SJSA1 (cell line): ENCODE results near the gene KIAA1671. TPM values are rescaled to one million over a fixed set of nuclear protein-coding genes. Genes with fewer than 3 reads are reported as not detected.

Experiments used
- DNase-seq, 2 experiments: peaks; one replicate each; pipeline ENCODE4 v3.0.0-alpha.2; 2015 to 2020; ENCODE audit warnings: low spot score in 2 of 2, low read depth in 1 of 2
- H3K27ac ChIP-seq: fragments of 250-450 bp; sonication (Bioruptor Pico); 2 replicates; pipeline ENCODE4 v1.5.1; 2020; ENCODE audit warnings: mild to moderate bottlenecking, moderate library complexity
- H3K27me3 ChIP-seq: fragments of 250-450 bp; sonication (Bioruptor Pico); replicated peaks from 2 replicates; pipeline ENCODE4 v1.5.1; 2020; ENCODE audit warnings: mild to moderate bottlenecking, moderate library complexity
- H3K36me3 ChIP-seq: fragments of 250-450 bp; sonication (Bioruptor Pico); 2 replicates; pipeline ENCODE4 v1.5.1; 2020; ENCODE audit warnings: mild to moderate bottlenecking
- H3K4me1 ChIP-seq: fragments of 250-450 bp; sonication (Bioruptor Pico); replicated peaks from 2 replicates; pipeline ENCODE4 v1.6.1; 2021; ENCODE audit warnings: mild to moderate bottlenecking
- H3K4me3 ChIP-seq: fragments of 250-450 bp; sonication (Bioruptor Pico); 2 replicates; pipeline ENCODE4 v1.5.1; 2020; ENCODE audit warnings: mild to moderate bottlenecking
- H3K9me3 ChIP-seq: fragments of 250-450 bp; sonication (Bioruptor Pico); replicated peaks from 2 replicates; pipeline ENCODE4 v1.5.1; 2020; ENCODE audit warnings: mild to moderate bottlenecking
- total RNA-seq: library from RNA; depleted of rRNA; stranded (reverse); fragments of >200 nt; shearing (Covaris generic); gene quantifications from 2 replicates; pipeline ENCODE4 v1.2.3, GENCODE V29; 2014

Gene KIAA1671
- total RNA-seq, 1 experiment from 2014 or later: 0.03 TPM

DNA sequence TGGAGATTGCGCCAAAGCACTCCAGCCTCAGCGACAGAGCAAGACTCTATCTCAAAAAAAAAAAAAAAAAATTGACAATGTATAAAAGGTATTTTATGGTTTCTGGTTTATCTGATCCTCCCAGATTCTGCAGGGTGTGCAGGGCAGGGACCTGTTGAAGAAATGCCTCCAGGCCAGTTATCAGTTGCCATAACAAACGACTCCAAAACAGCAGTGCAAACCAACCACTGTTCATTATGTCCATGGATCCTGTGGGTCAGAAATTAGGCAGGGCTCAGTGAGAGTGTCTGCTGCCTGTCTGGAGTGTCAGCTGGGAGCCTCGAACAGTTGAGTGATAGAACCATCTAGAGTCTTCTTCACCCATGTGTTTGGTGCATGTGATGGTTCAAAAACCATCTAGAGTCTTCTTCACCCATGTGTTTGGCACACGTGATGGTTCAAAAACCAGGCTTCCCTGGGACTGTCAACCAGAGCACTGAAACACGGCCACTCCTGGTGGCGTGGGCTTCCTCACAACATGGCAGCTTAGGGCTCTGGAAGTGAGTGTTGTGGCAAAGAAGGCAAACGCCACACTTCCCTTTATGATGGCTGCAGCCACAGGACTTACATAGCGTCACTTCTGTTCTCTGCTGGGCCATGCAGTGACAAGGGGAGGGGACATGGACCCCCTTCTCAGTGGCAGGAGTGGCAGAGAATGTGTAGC is 132.0 kb downstream of the KIAA1671 start:
- H3K4me1 ChIP-seq: no peaks in the 10 kb centered on the region
- H3K27me3 ChIP-seq: 0 out of 2 replicates have a peak, but pooled peaks cover 3% of the 10 kb centered on the region
- no peak overlapping the region for H3K4me3 ChIP-seq
- DNase-seq: no peak
- no peaks in the 10 kb centered on the region for H3K36me3 ChIP-seq
- H3K27ac ChIP-seq: no peak overlapping the region
- no peaks in the 10 kb centered on the region for H3K9me3 ChIP-seq

GRCh38 chr22:25085156-25085555 is 132.6 kb downstream of the KIAA1671 start:
- Histone ChIP-seq H3K36me3 (no peaks in the 10 kb centered on the region), H3K9me3 (no peaks in the 10 kb centered on the region), H3K4me1 (no peaks in the 10 kb centered on the region), H3K4me3 (no peak overlapping the region), H3K27ac (no peak overlapping the region), H3K27me3 (0 out of 2 replicates have a peak, but pooled peaks cover 3% of the 10 kb centered on the region)
- no peak for DNase-seq

- H3K4me1 ChIP-seq: no peaks in the 10 kb centered on the region
- no peaks in the 10 kb centered on the region for H3K9me3 ChIP-seq
- H3K36me3 ChIP-seq: no peaks in the 10 kb centered on the region
- H3K27ac ChIP-seq: no peak overlapping the region
- DNase-seq: no peak
- H3K4me3 ChIP-seq: no peak overlapping the region
- H3K27me3 ChIP-seq: 0 out of 2 replicates have a peak, but pooled peaks cover 3% of the 10 kb centered on the region
These were observed 133.7 kb downstream of the KIAA1671 start for GRCh38 chr22:25085930-25086901.

- 0 out of 2 replicates have a peak, but pooled peaks cover 3% of the 10 kb centered on the region for H3K27me3 ChIP-seq
- no peak overlapping the region for H3K4me3 ChIP-seq
- no peaks in the 10 kb centered on the region for H3K36me3 ChIP-seq
- no peaks in the 10 kb centered on the region for H3K4me1 ChIP-seq
- no peak for DNase-seq
- no peak overlapping the region for H3K27ac ChIP-seq
- H3K9me3 ChIP-seq: no peaks in the 10 kb centered on the region
These were observed 134.4 kb downstream of the KIAA1671 start for GRCh38 chr22:25086902-25087282.

GRCh38 chr22:25090225-25090890 is 137.8 kb downstream of the KIAA1671 start:
- Histone ChIP-seq H3K27ac (no peak overlapping the region), H3K36me3 (no peaks in the 10 kb centered on the region), H3K4me1 (no peaks in the 10 kb centered on the region), H3K27me3 (0 out of 2 replicates have a peak, but pooled peaks cover 3% of the 10 kb centered on the region), H3K9me3 (no peaks in the 10 kb centered on the region), H3K4me3 (no peak overlapping the region)
- DNase-seq: no peak

DNA sequence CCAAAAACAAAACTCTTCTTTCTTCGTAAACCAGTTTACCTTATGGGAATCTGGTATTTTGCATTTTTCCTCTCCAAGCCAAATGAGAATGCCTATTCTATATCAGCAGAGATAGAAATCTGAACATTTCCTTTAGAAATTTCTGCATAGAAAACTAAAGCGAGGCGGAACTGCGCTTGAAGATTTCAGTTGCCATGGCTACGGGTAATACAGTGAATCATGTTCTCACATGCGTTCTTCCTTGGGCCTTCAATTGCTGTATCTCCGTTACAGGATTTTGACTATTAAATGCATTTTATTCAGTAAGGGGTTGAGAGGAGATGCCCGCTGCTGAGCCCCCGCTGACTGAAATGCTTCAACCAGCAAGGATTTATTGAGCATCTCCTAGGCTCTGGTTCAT is 138.9 kb downstream of the KIAA1671 start:
- H3K36me3 ChIP-seq: no peaks in the 10 kb centered on the region
- H3K4me1 ChIP-seq: no peaks in the 10 kb centered on the region
- no peaks in the 10 kb centered on the region for H3K27me3 ChIP-seq
- H3K4me3 ChIP-seq: no peak overlapping the region
- no peak for DNase-seq
- H3K27ac ChIP-seq: no peak overlapping the region
- no peaks in the 10 kb centered on the region for H3K9me3 ChIP-seq

GRCh38 chr22:25092119-25092518 is 139.6 kb downstream of the KIAA1671 start:
- H3K36me3 ChIP-seq: no peaks in the 10 kb centered on the region
- H3K4me3 ChIP-seq: no peak overlapping the region
- no peaks in the 10 kb centered on the region for H3K27me3 ChIP-seq
- no peak overlapping the region for H3K27ac ChIP-seq
- DNase-seq: no peak
- H3K4me1 ChIP-seq: no peaks in the 10 kb centered on the region
- H3K9me3 ChIP-seq: no peaks in the 10 kb centered on the region

- H3K36me3 ChIP-seq: no peaks in the 10 kb centered on the region
- no peak overlapping the region for H3K4me3 ChIP-seq
- H3K27me3 ChIP-seq: no peaks in the 10 kb centered on the region
- DNase-seq: no peak
- no peaks in the 10 kb centered on the region for H3K4me1 ChIP-seq
- H3K27ac ChIP-seq: no peak overlapping the region
- no peaks in the 10 kb centered on the region for H3K9me3 ChIP-seq
These were observed 142.1 kb downstream of the KIAA1671 start for GRCh38 chr22:25094579-25094978.

DNA sequence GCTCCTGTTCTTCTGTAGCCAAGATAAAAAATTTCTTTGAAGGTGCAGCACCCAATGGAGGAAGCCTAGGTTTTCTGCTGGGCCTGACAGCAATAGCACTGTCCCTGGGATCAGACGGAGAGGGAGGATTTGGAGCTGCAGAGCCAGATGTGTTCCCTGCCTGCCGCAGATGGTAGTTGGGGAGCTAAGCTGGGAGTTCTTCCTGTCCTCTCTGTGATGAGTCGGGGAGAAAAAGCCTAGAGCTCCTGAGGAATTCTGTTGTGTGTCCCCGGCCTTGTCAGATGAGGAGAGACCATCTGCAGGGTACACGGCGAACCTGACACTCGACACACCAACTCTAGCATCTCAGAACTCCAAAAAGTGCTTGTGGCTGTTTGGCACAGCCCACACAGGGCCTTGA is 143.4 kb downstream of the KIAA1671 start:
- Histone ChIP-seq H3K4me3 (no peak overlapping the region), H3K27me3 (peaks cover 4% of the 10 kb centered on the region; the same call in 1 of the 2 replicates), H3K36me3 (no peaks in the 10 kb centered on the region), H3K9me3 (no peaks in the 10 kb centered on the region), H3K27ac (no peak overlapping the region), H3K4me1 (no peaks in the 10 kb centered on the region)
- no peak for DNase-seq

DNA sequence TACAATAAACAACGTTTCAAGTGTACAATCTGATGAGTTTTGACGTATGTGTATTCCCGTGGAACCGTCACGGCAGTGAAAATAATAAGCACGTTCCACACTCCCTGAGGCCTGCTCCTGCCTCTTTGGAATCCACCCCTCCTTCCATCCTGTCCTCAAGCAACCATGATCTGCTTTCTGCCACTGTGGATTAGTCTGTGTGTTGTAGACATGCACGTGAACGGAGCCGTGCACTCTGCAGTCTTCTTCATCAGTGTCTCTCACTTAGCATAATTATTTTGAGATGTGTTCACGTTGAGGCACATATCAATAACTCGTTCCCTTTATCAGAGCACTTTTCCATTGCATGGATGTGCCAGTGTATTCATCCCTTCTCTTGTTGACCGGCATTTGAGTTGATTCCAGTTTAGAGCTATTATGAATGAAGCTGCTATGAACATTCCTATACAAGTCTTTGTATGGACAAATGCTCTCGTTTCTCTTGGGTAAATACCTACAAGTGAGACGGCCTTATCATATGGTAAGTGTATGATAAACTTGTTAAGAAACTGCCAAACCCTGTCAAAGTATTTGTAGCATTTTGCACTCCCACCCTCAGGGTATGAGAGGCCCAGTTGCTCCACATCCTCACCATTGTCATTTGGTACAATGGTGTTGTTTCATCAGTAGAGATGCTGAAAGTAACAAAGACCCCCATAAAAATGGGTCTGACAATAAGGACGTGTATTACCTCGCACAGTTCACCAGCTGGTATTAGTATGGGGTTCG is 144.3 kb downstream of the KIAA1671 start:
- H3K4me1 ChIP-seq: no peaks in the 10 kb centered on the region
- no peak overlapping the region for H3K4me3 ChIP-seq
- no peaks in the 10 kb centered on the region for H3K36me3 ChIP-seq
- H3K9me3 ChIP-seq: no peaks in the 10 kb centered on the region
- H3K27ac ChIP-seq: no peak overlapping the region
- peaks cover 4% of the 10 kb centered on the region; the same call in 1 of the 2 replicates for H3K27me3 ChIP-seq
- DNase-seq: no peak

GRCh38 chr22:25098445-25099081 is 146.0 kb downstream of the KIAA1671 start:
- no peaks in the 10 kb centered on the region for H3K9me3 ChIP-seq
- no peak for DNase-seq
- H3K27me3 ChIP-seq: peaks cover 4% of the 10 kb centered on the region; the same call in 1 of the 2 replicates
- no peak overlapping the region for H3K27ac ChIP-seq
- H3K4me3 ChIP-seq: no peak overlapping the region
- no peaks in the 10 kb centered on the region for H3K36me3 ChIP-seq
- no peaks in the 10 kb centered on the region for H3K4me1 ChIP-seq

GRCh38 chr22:25099202-25099601 is 146.7 kb downstream of the KIAA1671 start:
- Histone ChIP-seq H3K36me3 (no peaks in the 10 kb centered on the region), H3K27me3 (peaks cover 4% of the 10 kb centered on the region; the same call in 1 of the 2 replicates), H3K27ac (no peak overlapping the region), H3K4me3 (no peak overlapping the region), H3K9me3 (no peaks in the 10 kb centered on the region), H3K4me1 (no peaks in the 10 kb centered on the region)
- DNase-seq: no peak

DNA sequence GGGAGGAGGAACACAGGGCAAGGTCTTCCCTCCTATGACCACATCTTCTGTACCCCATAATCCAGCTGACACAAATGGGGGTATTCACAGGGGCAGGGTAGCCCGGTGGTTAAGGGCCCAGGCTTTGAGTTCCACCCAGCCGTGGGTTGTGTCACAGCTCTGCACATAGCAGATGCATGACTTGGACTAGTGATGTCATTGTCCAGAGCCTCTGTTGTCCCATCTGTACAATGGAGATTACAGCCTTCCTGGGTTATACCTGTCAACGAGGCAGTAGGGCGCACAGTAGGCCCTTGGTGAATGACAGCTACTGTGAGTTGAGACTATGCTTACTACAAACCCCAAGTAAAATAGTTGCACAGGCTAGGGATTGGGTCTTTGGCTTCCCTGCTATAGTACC is 147.9 kb downstream of the KIAA1671 start:
- no peak for DNase-seq
- Histone ChIP-seq H3K36me3 (no peaks in the 10 kb centered on the region), H3K4me3 (no peak overlapping the region), H3K27me3 (peaks cover 4% of the 10 kb centered on the region; the same call in 1 of the 2 replicates), H3K4me1 (no peaks in the 10 kb centered on the region), H3K9me3 (no peaks in the 10 kb centered on the region), H3K27ac (no peak overlapping the region)
